ENCODE measurements around the gene ROBO1.

DNA sequence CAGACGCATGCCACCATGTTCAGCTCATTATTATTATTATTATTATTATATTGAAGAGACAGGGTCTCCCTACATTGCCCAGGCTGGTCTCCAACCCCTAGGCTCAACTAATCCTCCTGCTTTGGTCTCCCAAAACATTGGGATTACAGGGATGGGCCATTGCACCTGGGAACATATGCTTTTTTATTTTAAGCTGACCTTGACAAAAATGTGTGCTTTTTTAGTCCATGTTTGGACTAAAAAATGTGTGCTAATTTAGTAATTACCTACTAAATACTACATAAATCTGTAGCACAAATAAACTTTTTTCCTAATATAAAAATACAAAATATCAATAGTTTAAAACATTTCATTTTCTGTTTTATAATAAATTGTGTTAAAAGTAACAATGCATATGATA lies 693.2 kb downstream of the ROBO1 start:
- TF ChIP-seq EZH2 (IDR thresholded peaks at IDR 0.05; ENCODE audit: borderline replicate concordance, low read depth, low read length, poor library complexity, severe bottlenecking) (no peak), CTCF (conservative IDR thresholded peaks at IDR 0.05; ENCODE audit: low read depth, low read length) (no peak)

Data from A673 (cell line).